ENCODE results near the gene ZFYVE28.

ZFYVE28 gene

DNA sequence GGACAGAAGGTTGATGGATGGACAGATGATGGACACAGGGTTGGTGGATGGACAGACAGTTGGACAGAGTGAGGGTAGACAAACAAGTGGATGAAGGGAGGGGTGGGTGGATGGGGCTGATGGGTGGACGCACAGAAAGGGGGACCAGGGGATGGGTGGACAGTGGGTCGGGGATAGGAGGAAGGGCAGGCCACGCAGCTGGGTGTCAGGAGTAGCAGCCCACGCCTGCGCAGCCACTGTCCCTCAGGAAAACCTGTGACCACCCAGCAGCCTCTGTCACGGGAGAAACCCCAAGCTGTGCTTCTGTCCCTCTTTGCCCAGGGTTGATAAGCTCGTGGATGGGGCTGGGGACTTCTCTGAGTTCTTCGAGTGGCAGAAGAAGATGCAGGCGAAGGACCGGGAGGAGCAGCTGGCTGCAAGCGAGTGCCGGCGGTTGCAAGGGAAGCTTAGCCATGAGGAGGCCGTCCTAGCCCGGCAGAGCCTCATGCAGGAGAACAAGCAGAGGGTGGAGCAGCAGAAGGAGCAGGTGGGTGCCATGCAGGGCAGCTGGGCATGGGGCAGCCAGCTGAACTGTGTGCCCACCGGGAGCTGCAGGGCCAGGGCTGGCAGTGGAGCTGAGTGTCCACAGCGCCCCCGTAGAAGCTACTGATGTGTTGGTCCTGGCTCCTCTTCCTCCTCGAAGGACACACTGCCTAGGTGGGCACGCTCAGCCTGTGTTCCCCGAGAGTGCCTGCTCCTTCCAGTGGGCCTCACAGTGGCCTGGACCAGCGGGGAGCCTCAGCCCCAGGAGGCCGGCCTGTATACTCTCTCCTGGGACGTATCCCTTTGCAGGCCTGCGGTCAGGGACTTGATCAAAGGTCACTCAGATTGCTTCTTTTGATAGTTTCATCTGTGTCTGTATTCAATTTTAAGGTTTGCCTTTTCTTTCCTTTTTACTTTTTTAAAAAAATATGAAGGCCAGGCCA is 33.7 kb upstream of the ZFYVE28 start:
- Histone ChIP-seq H3K36me3 (ENCODE audit: control insufficient read depth in 1 of 2, insufficient read depth in 2 of 2, low read length in 2 of 2) (no peaks in the 10 kb centered on the region), H3K27ac (ENCODE audit: low read length) (no peak overlapping the region), H3K4me3 (ENCODE audit: low read depth in 1 of 2, low read length in 2 of 2) (no peak overlapping the region), H3K4me1 (ENCODE audit: control insufficient read depth in 1 of 2, insufficient read depth in 2 of 2, low read length in 2 of 2) (no peaks in the 10 kb centered on the region), H3K9me3 (ENCODE audit: control insufficient read depth in 1 of 2, low read length in 2 of 2) (no peaks in the 10 kb centered on the region), H3K27me3 (ENCODE audit: low read depth, low read length) (no peaks in the 10 kb centered on the region)

DNA sequence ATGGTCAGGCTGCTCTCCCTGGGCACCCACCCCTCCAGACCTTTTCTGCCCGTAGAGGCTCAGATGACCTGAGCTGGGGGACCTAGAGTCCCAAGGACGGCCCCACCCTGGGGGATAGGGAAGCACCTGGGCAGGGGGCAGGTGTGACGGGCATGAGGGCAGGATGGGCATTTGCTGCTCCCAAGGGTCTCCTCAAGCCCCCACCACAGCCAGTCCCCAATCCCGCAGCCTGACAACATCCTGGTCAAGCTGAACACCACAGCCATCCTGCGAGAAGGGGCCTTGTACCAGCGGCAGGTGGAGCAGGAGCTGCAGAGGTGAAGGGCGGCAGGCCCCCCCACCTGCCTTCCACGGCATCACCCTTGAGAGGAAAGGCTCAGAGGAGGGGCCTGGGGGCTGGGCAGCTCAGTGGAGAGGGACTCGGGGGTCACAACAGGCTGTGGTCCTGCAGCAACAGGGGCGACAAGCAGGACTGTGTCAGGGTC is 32.6 kb upstream of the ZFYVE28 start:
- Histone ChIP-seq H3K27ac (ENCODE audit: low read length) (no peak overlapping the region), H3K9me3 (ENCODE audit: control insufficient read depth in 1 of 2, low read length in 2 of 2) (no peaks in the 10 kb centered on the region), H3K4me1 (ENCODE audit: control insufficient read depth in 1 of 2, insufficient read depth in 2 of 2, low read length in 2 of 2) (no peaks in the 10 kb centered on the region), H3K4me3 (ENCODE audit: low read depth in 1 of 2, low read length in 2 of 2) (no peak overlapping the region), H3K36me3 (ENCODE audit: control insufficient read depth in 1 of 2, insufficient read depth in 2 of 2, low read length in 2 of 2) (no peaks in the 10 kb centered on the region), H3K27me3 (ENCODE audit: low read depth, low read length) (no peaks in the 10 kb centered on the region)

DNA sequence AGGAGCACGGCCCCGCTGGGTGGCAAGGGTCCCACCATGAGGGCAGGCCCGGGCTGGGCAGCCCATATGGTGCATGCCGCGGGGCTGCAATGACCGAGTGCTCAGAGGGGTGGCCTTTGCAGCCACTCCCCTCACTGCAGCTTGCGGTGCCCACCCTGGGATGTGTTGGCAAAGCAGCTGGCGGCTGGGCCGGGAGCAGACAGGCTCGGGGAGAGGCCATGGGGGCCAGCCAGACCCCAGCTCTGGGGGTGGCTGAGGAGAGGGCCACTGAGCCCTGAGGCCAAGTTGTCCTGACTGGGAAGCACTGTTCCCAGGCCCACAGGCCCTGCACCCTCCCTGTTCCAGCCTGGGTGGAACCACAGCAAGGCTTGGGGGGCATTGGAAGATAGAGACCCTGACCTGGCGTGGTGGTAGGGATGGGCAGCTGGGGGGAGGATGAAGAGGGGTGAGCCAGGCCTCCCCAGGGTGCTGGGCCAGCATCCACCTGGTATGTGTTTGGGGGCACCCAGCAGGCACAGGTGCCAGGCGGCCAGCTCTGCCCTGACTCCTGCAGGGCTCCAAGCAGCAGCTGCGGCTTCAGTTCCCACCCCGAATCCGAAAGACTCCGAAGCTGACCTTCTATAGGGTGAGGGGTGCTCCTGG is 32.1 kb upstream of the ZFYVE28 start:
- H3K9me3 ChIP-seq (ENCODE audit: control insufficient read depth in 1 of 2, low read length in 2 of 2), result no peaks in the 10 kb centered on the region
- H3K4me3 ChIP-seq (ENCODE audit: low read depth in 1 of 2, low read length in 2 of 2), result no peak overlapping the region
- no peaks in the 10 kb centered on the region for H3K4me1 ChIP-seq (ENCODE audit: control insufficient read depth in 1 of 2, insufficient read depth in 2 of 2, low read length in 2 of 2)
- no peaks in the 10 kb centered on the region for H3K27me3 ChIP-seq (ENCODE audit: low read depth, low read length)
- H3K36me3 ChIP-seq (ENCODE audit: control insufficient read depth in 1 of 2, insufficient read depth in 2 of 2, low read length in 2 of 2), result no peaks in the 10 kb centered on the region
- no peak overlapping the region for H3K27ac ChIP-seq (ENCODE audit: low read length)

DNA sequence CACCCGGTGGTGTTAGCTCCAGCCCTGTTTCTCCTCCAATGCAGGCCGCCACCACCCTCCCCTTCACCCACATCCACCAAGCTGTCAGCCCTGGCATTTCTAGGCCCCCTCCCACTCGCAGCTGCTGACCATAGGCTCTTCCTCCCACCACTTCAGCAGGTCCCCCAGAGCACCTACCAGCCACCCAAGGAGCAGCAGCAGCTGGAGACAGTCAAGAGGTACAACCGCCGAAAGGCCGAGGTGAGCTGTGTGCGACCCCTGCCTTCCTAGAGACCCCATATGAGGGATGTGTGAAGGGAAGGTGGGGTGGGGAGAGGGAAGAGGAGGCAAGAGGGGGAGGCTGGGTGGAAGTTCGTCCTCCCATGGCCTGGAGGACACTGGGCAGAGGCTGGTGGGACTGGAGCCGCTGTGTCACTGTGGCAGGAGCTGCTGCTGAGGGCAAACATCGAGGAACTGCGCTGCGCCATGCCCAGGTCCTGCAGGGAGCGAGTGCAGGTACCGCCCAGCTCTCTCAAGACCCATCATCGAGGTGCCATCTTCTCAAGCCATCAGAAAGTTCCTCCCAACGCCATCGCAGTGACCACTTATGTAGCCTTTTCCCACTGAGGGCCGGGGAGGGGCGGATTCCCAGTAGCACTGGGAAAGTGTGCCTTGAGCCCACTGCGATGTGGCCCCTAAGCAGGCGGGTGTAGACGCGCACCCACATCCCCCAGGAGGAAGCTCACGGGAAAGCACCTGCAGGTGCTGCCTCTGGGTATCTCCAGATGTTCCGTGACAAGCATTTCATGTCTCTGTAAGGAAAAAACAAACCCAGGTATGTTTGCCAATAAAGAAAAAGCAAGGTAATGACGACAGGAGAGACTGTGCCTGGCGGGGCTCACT is 31.3 kb upstream of the ZFYVE28 start:
- H3K27ac ChIP-seq (ENCODE audit: low read length), result no peak overlapping the region
- H3K9me3 ChIP-seq (ENCODE audit: control insufficient read depth in 1 of 2, low read length in 2 of 2), result no peaks in the 10 kb centered on the region
- no peaks in the 10 kb centered on the region for H3K36me3 ChIP-seq (ENCODE audit: control insufficient read depth in 1 of 2, insufficient read depth in 2 of 2, low read length in 2 of 2)
- no peak overlapping the region for H3K4me3 ChIP-seq (ENCODE audit: low read depth in 1 of 2, low read length in 2 of 2)
- no peaks in the 10 kb centered on the region for H3K4me1 ChIP-seq (ENCODE audit: control insufficient read depth in 1 of 2, insufficient read depth in 2 of 2, low read length in 2 of 2)
- no peaks in the 10 kb centered on the region for H3K27me3 ChIP-seq (ENCODE audit: low read depth, low read length)

DNA sequence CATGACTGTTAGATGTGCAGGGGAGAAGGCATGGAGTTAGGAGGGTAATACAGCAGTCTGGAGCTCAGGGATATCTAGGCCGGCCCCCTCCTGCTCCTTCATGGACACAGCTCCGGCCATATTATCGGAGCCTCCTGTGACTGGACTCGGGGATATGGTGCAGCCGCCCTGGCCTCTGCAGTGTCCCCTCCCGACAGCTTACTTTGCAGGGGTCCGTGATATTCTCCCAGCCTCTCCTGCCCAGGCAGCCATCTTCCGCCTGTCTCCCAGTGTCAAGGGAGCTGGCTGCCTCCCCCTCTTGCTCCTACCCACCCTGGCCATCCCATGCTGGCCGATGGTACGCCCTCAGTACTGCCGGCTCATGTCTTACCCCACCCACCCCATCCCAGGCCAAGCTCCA is 30.6 kb upstream of the ZFYVE28 start:
- H3K4me3 ChIP-seq (ENCODE audit: low read depth in 1 of 2, low read length in 2 of 2), result no peak overlapping the region
- H3K27ac ChIP-seq (ENCODE audit: low read length), result no peak overlapping the region
- no peaks in the 10 kb centered on the region for H3K4me1 ChIP-seq (ENCODE audit: control insufficient read depth in 1 of 2, insufficient read depth in 2 of 2, low read length in 2 of 2)
- no peaks in the 10 kb centered on the region for H3K27me3 ChIP-seq (ENCODE audit: low read depth, low read length)
- H3K36me3 ChIP-seq (ENCODE audit: control insufficient read depth in 1 of 2, insufficient read depth in 2 of 2, low read length in 2 of 2), result no peaks in the 10 kb centered on the region
- H3K9me3 ChIP-seq (ENCODE audit: control insufficient read depth in 1 of 2, low read length in 2 of 2), result no peaks in the 10 kb centered on the region

DNA sequence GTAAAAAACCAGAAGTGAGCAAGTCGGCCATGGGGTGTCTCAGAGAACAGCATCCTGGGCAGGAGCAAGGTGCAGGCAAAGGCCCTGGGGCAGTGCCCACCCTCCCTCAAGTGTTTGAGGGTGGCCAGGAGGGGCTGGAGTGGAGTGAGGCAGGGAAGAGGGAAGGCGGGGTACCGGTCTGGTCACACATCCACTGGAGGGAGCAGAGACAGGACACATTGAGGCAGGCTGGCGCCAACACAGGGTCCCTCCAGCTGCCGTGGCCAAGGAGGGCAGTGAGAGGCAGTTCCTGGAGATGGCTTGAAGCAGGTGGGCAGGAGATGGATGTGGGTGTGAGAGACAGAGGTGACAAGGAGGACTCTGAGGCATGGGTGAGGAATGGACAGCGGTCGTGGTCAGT is 30.1 kb upstream of the ZFYVE28 start:
- H3K27ac ChIP-seq (ENCODE audit: low read length), result no peak overlapping the region
- no peaks in the 10 kb centered on the region for H3K9me3 ChIP-seq (ENCODE audit: control insufficient read depth in 1 of 2, low read length in 2 of 2)
- H3K27me3 ChIP-seq (ENCODE audit: low read depth, low read length), result no peaks in the 10 kb centered on the region
- no peaks in the 10 kb centered on the region for H3K4me1 ChIP-seq (ENCODE audit: control insufficient read depth in 1 of 2, insufficient read depth in 2 of 2, low read length in 2 of 2)
- H3K4me3 ChIP-seq (ENCODE audit: low read depth in 1 of 2, low read length in 2 of 2), result no peak overlapping the region
- H3K36me3 ChIP-seq (ENCODE audit: control insufficient read depth in 1 of 2, insufficient read depth in 2 of 2, low read length in 2 of 2), result no peaks in the 10 kb centered on the region

DNA sequence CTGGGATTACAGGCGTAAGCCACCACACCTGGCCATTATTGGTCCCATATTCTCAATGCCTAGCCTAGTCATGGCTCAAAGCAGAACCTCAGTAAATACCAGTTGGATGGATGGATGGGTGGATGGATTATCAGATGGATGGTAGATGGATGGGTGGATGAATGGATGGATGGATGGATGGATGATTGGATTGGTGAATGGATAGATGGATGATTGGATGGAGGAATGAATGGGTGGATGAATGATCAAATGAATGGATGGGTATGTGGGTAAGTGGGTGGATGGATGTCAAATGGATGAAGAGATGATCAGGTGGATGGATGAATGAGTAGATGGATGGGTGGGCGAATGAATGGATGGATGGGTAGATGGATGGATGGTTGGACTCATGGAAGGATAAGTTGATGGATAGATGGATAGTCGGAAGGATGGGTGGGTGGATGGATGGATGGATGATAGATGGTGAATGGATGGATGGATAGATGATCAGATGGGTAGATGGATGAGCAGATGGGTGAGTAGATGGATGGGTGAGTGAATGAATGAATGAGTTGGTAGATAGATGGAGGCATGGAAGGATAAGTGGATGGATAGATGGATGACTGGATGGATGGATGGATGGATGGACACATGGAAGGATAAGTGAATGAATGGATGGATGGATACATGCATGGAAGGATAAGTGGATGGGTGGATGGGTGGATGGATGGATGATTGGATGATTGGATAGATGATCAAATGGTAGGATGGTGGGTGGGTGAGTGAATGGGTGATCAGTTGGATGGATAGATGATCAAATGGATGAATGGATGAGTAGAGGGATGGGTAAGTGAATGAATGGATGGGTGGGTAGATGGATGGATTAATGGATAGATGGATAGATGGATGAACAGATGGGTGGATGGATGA is 28.5 kb upstream of the ZFYVE28 start:
- no peaks in the 10 kb centered on the region for H3K27me3 ChIP-seq (ENCODE audit: low read depth, low read length)
- H3K27ac ChIP-seq (ENCODE audit: low read length), result no peak overlapping the region
- H3K4me1 ChIP-seq (ENCODE audit: control insufficient read depth in 1 of 2, insufficient read depth in 2 of 2, low read length in 2 of 2), result no peaks in the 10 kb centered on the region
- H3K36me3 ChIP-seq (ENCODE audit: control insufficient read depth in 1 of 2, insufficient read depth in 2 of 2, low read length in 2 of 2), result no peaks in the 10 kb centered on the region
- H3K4me3 ChIP-seq (ENCODE audit: low read depth in 1 of 2, low read length in 2 of 2), result no peak overlapping the region
- H3K9me3 ChIP-seq (ENCODE audit: control insufficient read depth in 1 of 2, low read length in 2 of 2), result no peaks in the 10 kb centered on the region

DNA sequence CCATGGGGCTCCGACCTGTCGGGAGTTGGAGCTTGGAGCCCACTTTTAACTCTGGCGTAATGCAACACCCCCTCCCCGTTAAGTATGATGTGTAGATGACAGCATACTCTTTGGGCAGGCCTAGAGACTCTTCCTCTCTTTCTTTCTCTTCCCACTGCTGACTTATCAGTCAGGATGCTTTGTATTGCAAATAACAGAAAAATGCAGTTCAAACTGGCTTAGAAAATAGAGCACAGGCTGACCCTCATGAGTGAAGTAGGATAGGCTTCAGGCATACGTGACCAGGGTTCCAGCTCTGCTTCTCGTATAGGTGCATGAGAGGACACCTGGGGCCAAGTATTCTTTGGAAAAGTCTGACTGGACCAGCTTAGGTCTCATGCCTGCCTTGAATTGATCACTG is 27.1 kb upstream of the ZFYVE28 start:
- H3K27ac ChIP-seq (ENCODE audit: low read length), result no peak overlapping the region
- H3K4me1 ChIP-seq (ENCODE audit: control insufficient read depth in 1 of 2, insufficient read depth in 2 of 2, low read length in 2 of 2), result no peaks in the 10 kb centered on the region
- no peaks in the 10 kb centered on the region for H3K27me3 ChIP-seq (ENCODE audit: low read depth, low read length)

DNA sequence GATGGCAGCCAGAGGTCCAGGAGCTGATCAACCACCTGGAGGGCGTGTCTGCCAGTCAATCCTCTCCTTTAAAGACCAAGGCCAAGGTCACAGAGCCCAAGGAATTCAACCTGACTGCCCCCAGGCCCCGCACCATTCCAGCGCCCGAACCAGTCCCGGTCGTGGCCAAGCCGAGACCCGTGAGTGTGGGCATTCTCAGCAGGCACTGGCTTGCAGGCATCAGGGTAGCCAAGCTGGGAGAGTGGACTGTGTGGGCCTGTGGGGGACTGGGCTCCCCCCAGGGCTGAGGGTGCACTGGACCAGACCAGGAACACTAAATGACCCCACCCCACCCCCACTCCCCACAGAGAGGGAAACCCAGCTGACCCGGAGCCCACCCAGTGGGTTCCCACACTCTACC is 26.7 kb upstream of the ZFYVE28 start:
- no peaks in the 10 kb centered on the region for H3K27me3 ChIP-seq (ENCODE audit: low read depth, low read length)
- H3K9me3 ChIP-seq (ENCODE audit: control insufficient read depth in 1 of 2, low read length in 2 of 2), result no peaks in the 10 kb centered on the region
- H3K4me3 ChIP-seq (ENCODE audit: low read depth in 1 of 2, low read length in 2 of 2), result no peak overlapping the region
- H3K4me1 ChIP-seq (ENCODE audit: control insufficient read depth in 1 of 2, insufficient read depth in 2 of 2, low read length in 2 of 2), result no peaks in the 10 kb centered on the region
- H3K36me3 ChIP-seq (ENCODE audit: control insufficient read depth in 1 of 2, insufficient read depth in 2 of 2, low read length in 2 of 2), result no peaks in the 10 kb centered on the region
- H3K27ac ChIP-seq (ENCODE audit: low read length), result no peak overlapping the region

More for the DNA sequence above, 27.1 kb upstream of the ZFYVE28 start:
- Histone ChIP-seq H3K36me3 (ENCODE audit: control insufficient read depth in 1 of 2, insufficient read depth in 2 of 2, low read length in 2 of 2) (no peaks in the 10 kb centered on the region), H3K9me3 (ENCODE audit: control insufficient read depth in 1 of 2, low read length in 2 of 2) (no peaks in the 10 kb centered on the region), H3K4me3 (ENCODE audit: low read depth in 1 of 2, low read length in 2 of 2) (no peak overlapping the region)

DNA sequence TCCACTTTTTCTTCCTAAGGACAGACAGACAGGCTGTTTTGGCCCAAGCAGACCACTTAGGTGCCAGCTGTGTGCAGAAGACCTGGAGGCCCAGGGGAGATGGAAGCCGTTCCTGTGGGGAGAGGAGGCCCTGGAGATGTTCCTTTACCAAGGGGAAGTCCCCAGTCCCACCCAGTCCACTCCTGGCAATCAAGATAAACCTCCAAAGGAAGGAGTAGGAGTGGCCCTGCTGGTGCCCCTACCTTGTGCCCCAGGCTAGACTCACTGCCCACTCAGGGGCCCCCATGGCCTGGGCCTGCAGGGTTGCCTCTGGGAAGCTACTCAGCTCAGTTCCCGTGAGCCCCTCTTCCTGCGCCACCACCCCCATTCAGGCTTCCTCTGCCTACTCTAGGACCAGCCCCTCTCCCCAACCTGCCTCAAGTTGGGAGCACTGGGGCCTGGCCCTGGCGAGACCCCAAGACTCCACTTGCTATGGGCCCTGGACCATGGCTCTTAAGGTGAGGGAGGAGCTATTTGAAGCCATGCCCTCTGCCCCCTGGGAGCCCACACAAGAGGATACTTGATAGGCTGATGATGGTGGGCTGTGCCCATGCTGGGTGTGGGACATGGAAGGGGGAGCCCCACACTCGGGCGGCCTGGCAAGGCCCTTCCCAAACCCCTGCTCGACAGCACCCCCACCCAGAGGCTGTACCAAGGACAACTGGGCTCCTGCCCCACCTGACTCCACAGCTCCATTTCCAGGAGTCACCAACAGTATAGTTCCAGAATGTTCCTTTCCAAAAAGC is 25.7 kb upstream of the ZFYVE28 start:
- no peaks in the 10 kb centered on the region for H3K27me3 ChIP-seq (ENCODE audit: low read depth, low read length)

More for the DNA sequence above, 25.7 kb upstream of the ZFYVE28 start:
- Histone ChIP-seq H3K4me1 (ENCODE audit: control insufficient read depth in 1 of 2, insufficient read depth in 2 of 2, low read length in 2 of 2) (no peaks in the 10 kb centered on the region), H3K4me3 (ENCODE audit: low read depth in 1 of 2, low read length in 2 of 2) (no peak overlapping the region), H3K27ac (ENCODE audit: low read length) (no peak overlapping the region), H3K9me3 (ENCODE audit: control insufficient read depth in 1 of 2, low read length in 2 of 2) (no peaks in the 10 kb centered on the region), H3K36me3 (ENCODE audit: control insufficient read depth in 1 of 2, insufficient read depth in 2 of 2, low read length in 2 of 2) (no peaks in the 10 kb centered on the region)
